Cerebellar nuclear complex (tissue), 1 donor: ENCODE measurements around the gene POC1A.
"Not testable (repeated sequence)": the region's sequence is repeated elsewhere in the genome, so short reads cannot be mapped to it uniquely, and the experiment has no call there.

Source experiments
- DNase-seq, 2 experiments: peaks; one replicate each; lab custom pipeline; 2025; lab: John Stamatoyannopoulos, UW

POC1A gene

DNA sequence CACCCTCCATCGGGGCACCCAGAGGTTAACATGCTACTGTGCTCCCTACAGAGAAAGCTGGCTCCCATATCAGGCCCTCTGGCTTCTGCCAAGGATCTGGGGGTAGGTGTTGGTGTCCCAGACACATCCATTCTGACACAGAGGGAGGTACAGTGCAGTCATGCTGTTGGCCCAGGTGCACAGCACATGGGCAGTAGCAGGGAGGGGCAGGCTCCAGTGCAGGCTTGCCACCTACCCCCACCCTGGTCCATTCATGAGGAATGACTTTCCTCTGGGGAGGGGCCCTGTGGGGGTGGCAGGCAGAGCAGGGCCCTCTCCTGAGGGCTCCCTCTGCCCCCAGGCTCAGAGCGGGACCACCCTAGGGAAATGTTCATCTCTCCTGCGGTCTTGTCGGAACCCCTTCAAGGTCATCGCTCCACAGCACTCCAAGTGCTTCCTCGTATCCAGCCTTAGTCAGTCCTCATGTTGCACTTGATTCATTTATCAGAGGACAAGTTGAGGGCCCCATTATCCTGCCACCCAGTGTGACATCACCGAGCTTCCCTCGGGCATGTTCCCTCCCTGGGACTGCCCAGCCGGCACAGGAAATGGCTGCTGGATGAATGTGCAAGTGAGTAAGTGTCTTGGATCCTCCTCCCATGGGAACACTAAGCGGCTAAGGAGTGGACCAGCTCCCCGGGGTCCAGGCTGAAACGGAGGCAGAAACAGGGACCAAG lies 107.9 kb downstream of the POC1A start:
- no peak for DNase-seq

DNA sequence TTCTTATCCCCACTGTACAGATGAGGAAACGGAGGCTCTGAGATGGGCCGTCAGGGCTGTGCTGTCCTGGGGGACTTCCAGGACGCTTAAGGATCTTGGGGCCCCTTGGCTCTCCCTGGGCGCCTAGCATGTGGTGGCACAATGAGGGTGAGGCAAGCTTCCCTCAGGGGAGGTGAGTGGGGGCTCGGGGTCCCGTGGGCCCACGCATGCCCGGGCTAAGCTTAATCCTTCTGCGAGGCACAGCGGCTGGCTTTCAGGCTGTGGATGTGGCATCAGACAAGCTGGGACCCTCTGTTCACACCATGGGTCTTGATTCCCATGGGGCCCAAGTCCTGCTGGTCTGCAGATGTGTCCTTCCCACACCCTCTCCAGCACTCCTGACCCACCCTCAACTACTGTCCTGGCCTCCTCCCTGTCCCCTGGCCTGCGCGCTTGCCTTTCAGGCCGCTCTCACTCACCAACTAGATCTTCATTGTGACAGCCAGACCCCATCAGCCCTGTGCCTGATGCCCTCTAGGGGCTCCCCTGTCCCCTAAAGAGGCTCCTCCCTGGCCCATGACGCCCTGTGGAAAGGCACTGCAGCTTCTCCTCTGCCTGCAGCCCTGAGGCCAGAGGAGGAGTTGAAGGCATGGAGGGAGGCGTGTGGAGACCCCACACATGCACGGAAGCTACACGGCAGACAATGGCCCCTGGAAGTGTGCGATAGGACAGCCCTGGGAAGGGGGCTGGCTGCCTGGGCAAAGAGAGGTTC lies 109.2 kb downstream of the POC1A start:
- no peak for DNase-seq

DNA sequence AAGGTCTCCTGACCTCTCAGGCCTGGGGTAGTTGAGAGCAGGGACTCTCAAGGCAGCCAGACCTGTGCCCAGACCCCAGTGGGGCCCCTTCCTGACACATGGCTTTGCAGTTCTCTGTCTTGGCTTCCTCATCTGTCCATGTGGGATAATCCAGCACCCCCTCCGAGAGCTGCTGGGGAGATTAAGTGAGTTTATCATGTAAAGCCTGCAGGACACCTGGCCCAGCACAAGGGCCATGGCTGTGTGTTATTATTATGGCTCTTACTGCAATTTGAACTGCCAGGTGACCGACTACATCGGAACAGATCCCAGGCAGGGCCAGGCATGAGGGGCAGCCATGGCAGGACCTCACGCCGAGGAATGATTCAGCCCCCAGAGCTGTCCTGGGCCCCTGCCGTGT lies 110.5 kb downstream of the POC1A start:
- DNase-seq = no peak

DNA sequence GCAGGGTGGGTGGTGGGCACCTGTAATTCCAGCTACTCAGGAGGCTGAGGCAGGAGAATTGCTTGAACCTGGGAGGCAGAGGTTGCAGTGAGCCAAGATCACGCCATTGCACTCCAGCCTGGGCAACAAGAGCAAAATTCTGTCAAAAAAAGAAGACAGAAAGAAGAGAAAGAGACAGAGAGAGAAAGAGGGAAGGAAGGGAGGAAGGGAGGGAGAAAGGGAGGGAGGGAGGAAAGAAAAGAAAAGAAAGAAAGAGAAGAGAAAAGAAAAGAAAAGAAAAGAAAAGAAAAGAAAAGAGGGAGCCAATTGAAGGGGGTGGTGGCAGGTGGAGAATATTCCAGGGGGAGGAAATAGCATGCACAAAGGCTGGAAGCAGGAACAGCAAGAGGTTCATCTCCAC lies 111.2 kb downstream of the POC1A start:
- not testable (repeated sequence) for DNase-seq

DNA sequence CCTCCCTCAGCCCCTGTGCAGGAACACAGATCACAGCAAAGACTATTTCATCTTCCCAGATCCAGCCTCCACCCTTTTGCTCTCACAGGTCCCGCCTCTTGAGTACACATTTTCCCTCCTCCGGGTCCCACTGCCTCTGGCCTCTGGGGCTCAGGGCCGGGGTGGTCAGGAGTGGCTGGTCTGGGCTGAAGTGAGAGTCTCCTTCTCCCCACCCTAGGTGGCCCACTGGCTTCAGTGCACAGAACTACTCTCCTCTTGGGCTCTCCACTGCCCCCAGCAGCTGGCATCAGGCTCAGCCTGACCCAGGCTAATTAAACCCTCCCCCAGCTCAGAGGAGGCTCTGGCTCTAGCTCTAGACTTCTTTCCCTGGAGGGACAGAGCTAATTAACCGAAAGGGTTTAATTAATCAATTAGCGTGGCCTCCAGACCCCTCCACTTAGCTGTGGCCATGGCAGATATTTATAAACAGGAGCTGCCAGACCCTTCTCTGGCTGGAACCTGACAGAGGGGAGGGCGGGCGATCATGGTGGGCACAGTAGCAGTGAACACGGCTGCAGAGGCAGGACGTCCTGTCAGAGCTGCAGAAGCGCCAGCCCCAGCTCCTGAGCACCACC lies 113.0 kb downstream of the POC1A start:
- DNase-seq = no peak

DNA sequence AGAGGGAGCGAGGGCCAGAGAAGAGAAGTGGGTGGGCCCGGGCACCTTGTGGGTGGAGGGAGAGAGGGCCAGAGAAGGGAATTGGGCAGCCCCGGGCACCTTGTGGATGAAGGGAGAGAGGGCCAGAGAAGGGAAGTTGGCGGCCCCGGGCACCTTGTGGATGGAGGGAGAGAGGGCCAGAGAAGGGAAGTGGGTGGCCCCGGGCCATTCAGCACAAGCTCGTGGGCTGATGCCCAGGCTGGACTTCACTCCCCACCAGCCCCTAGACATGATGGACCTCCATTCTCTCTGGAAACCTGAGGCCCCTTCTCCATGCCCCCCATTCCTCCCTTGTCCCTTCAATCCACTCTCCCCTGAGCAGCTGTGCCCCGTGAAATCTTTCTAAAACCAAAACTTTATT lies 113.6 kb downstream of the POC1A start:
- no peak for DNase-seq

DNA sequence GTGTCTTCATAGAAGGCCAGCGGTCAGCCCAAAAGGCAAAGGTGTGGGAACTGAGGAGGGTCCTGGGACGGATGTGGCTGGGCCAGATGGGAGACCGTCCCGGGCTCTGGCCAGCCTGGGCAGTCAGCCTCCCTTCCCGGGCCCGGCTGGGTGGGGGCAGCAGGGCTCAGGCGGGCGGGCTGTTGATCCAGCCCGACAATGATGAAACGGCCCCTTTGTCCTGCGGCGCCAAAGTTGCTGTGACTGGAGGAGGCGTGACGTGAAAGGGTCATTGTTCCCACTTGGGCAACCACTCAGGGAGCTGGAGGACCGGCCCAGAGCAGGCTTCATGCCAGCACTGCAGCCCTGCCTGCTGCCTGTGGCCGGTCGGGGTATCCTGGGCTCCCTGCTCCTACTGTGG lies 114.4 kb downstream of the POC1A start:
- no peak for DNase-seq

DNA sequence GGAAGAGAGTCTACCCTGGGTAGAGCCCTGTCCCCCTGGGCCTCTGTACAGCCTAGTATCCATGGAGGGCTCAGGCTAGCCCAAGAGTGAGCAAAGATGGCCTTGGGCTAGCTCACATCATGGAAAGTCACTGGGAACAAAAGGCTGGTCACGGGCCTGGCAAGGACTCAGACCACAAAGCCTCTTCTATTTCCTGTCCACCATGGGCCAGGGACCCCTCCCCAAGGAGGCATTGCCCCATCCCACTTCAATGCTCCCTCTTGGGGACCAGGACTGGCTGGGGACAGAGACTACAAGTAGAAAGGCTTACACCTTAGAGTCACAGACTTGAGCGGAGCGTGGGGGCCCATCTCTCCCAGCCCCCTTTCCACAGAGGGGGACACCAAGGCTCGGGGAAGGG lies 114.8 kb downstream of the POC1A start:
- DNase-seq = no peak

DNA sequence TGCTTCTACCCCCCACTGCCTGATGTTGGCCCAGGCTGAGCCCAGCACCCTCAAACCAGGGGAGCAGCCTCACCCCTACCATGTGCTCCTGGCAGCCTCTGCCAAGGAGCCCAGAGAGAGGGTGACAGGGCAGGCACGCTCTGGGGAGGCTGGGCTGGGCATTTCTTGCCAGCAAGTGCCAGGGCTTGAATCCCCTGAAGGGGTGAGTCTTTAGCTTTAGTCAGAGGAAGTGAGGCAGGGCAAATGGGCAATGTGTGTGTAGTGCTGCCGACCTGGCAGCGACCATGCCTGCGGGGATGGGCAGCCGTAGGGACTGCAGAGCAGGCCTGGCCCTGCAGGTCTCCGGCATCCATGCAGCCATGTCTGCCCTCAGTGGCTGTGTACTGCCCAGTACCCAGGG lies 116.0 kb downstream of the POC1A start:
- no peak for DNase-seq

DNA sequence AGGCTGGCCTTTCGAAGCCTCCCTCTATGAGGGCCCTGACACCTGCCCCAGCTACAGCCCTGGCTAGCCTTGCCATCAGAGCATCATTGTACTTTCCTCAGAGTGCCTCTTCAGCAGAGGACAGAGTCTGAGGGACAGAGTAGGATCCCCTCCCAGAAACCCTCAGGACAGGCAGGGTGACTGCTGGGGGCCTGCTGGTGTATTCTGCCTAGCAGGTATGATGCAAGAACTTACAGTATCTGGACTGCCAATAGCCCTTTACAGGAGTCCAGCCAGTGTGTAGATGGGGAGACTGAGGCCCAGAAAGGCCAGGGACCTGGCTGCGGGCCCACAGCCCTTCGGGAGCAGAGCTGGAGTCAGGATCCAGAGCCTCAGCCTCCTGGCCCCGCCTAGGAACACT lies 116.9 kb downstream of the POC1A start:
- DNase-seq = no peak

DNA sequence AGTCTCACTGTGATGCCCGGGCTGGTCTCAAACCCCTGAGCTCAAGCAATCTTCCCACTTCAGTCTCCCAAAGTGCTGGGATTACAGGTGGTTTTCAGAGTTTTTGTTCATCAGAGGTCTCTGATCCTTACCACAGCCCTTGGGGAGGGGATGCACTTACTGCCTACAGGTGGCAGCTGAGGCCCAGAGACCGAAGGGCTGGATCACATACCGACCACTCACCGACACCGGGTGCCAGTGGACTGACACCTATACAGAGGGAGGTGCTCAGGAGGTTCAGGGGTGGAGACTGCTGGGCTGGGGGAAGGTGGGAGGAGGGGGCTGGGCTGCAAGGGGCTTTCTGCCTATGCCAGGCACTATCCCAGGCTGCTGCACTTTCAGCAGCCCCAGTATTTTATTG lies 117.4 kb downstream of the POC1A start:
- DNase-seq = no peak

DNA sequence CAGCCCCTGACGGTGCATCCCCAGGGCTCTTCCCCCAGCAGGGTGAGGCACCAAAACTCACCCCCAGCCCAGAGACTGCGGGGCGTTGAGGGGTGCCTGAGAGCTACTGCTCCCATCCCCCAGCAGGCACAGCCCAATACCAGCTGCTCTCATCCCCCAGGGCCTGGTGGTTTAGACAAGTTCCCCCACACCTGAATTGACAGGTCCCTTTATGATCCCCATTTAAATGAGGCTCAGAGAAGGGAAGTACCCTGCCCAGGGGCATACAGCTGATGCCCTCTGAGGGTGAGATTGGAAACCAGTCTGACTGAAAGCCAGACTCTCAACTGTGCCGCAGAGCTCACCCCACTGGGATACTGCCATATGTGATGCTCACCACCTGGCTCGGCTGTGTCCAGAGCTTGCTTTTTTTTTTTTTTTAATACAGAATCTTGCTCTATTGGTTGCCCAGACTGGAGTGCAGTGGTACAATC lies 118.0 kb downstream of the POC1A start:
- peak in 1 of 2 experiments; percentile 56 for DNase-seq

DNA sequence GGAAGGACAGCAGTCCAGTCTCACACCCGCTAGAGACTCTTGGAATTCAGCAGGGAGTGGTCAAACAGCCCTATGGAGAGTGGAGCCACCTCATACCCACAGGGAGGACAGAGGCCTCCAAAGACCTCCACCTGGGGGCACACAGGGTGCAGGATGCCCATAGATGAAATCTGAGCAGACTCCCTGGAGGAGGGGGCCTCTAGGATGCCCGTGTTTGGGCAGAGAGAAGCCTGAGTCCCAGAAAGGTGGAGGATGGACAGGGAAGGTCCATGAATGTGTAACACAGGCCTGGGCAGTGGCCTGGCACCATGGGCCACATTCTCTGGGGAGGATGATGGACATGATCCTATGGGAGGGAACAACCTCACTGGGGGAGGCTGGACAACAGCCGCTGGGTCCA lies 119.6 kb downstream of the POC1A start:
- no peak for DNase-seq

DNA sequence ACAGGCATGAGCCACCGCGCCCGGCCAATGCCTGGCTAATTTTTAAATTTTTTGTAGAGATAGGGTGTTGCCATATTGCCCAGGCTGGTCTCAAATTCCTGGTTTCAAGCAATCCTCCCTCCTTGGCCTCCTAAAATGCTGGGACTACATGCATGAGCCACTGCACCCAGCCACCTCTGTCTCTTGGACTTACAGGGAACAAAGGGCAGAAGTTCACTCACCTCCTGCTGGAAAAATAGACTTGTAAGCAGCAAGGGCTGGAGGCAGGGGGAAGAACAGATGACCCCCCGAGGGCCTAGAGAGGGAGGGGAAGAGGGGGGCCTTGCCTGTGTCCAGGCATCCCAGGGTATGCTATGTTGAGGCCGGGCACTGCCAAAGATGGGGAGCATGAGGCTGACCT lies 120.0 kb downstream of the POC1A start:
- DNase-seq = no peak

DNA sequence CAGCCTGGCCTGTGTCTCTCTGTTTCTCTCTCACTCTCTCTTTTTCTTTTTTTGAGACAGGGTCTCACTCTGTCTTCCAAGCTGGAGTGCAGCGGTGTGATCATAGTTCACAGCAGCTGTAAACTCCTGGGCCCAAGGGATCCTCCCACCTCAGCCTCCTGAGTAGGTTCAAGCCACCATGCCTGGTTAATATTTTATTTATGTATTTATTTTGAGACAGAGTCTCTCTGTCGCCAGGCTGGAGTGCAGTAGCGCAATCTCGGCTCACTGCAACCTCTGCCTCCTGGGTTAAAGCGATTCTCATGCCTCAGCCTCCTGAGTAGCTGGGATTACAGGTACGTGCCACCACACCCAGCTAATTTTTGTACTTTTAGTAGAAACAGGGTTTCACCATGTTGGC lies 120.5 kb downstream of the POC1A start:
- DNase-seq = not testable (repeated sequence)

DNA sequence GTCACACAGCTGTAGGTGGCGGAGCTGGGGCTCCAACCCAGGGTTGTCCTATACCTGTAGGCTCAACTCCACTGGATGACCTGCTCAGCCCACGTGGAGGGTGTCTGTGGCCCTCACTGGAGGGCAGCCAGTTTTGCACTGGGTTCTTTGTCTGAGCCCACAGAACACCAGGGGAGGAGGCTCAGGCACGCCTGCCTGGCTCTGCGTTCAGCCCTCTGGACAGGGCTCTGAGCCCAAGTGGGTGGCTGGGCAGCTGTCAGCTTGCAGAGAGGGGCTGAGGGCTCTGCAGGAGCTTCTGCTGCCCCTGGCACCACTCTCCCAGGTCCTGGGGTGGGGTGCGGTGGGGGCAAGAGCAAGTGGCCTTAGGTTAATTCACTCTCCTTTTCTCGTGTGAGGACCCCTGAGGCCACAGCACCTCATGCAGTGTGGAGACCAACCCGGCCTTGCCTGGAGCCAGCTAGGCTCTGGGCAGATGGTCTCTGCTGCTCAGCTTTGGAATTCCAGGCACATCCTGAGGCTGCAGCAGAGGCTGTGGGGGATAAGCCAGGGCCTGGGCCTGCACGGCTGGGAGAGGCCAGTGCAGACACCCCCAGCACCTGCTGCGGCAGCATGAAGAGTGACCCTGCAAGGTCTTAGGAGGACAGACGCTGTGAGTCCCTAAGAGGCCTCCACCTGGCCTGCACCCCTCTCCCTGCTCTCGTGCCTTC lies 121.4 kb downstream of the POC1A start:
- no peak for DNase-seq

DNA sequence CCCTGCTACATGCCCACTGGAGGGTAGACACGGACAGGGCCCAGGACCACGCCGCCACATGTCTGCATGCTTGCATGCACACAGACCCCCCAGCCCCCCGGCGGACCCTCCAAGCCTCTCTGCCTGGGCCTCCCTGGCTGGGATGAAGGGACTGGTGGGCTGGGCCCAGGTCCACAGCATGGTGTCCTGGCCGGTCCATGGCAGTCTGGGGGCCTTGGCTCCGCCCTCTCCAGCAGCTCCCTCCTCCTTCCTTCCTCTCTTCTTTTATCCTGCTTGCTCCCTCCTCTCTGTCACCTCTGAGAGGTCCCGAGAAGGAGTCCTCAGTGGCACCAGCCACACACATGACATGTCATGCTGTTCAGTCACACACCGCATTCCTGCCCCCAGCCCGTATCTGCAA lies 122.3 kb downstream of the POC1A start:
- no peak for DNase-seq

DNA sequence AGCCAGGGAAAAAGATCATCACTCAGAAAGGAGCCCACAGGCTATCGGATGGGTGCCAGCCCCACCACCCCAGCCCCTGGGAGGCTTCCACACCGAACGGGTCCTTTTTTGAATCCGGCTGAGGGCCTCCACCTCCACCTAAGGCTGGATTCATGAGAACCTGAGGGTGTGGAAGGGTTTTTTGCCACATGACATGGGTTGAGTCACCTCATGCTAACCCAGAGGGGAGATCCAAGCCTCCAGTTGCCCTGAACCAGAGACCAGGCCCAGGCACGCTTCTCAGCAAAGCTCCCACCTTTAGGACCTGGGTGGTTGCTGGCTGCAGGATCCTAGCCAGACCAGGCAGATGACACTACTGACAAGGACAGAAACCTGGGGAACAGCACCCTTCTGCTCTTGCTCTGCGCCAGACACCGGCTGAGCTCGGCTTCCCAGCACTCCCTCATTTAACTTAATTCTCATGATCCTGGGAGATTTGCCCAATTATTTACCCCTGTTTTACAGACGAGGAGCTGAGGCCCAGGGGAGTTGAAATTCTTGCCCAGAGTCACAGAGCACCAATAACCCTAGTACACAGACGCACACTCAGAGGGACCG lies 123.4 kb downstream of the POC1A start:
- no peak for DNase-seq

DNA sequence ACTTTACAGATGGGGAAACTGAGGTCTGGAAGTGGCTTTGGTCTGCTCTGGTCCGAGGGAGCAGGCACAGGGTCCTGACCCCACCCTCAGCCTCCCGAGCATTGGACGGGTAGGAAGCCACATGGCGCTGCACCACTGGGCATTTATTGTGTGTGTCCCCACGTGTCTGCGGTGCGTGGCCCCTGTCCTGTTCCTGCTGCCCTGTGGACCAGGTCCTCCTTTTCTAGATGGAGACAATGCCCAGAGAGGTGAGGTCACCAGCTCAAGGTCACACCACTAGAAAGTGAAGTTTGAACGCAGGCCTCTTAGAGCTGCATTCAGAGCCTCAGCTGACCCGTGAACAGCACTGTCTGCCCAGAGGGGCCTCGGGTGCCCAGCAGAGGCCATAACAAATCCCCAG lies 124.7 kb downstream of the POC1A start:
- DNase-seq = no peak

DNA sequence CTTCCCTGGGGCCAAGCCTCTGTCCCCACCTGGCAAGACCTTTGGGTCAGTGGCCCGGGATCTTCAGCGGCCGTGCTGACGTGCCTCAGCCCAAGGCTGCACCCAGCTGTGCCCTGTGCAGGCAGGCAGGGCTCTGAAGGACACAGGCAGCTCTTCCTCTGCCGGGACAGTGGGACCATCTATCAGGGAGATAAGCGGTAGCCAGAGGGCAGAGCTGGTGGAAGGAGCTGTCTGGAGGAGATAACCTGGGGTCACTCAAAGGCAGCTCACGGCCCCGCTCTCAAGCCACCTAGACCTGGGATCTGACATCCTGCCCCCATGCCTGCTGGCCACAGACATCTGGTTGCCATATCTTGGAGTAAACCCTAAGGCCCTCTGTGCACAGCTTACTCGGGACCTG lies 125.2 kb downstream of the POC1A start:
- DNase-seq = no peak

DNA sequence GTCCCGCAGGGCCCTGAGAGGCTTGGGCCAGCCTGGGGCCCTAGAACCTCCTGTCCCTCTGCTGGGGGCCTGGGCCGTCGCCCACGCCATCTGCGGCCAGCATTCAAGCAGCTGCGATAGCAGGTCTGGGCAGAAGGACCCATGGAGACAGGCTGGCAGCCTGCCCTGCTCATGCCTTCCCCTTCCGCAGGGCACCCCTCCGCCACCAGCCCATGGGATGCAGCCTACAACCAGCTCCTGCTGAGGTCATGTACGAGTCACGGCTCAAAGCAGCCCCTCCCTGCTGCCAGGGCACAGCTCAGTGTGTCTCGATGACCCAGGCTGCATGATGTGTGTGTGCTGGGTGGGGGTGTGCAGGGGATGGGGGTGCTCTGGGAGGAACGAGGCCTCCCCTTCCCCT lies 125.7 kb downstream of the POC1A start:
- peak; percentile 21 to 64 for DNase-seq

DNA sequence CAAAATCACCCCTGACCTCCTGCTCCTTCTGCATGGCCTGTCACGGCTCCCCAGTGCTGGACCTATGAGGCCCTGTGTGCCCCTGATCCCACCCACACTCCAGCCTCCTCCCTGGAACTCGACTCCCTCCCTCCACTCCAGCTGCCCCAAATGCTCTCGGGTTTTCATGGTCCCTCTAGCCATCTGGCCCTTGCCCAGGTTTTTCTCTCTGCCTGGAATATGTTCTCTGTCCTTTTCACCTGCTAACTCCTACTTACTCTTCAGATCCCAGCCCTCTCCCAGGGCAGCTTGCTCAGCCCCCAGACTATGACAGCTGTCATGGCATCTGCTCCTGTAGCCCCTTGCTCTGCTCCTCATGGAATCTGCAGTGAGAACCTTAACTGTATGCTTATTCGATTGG lies 128.2 kb downstream of the POC1A start:
- DNase-seq = peak in 1 of 2 experiments; percentile 31
